Stimulated activated CD4-positive, alpha-beta T cell treated with anti-CD3 and anti-CD28 coated beads, TNF-alpha, amount 100 ng/mL, for 48 hours (primary cell): Measurements from ENCODE around the gene ADAMTS15.

Experiments used
- DNase-seq, 3 donors: peaks; one replicate each; pipeline ENCODE4 v3.0.0-alpha.2; 2020; ENCODE audit warnings: low read depth in 3 of 3

Gene ADAMTS15

GRCh38 chr11:130462101-130462885 is 13.8 kb downstream of the ADAMTS15 start:
- no peak for DNase-seq

GRCh38 chr11:130462931-130463330 is 14.5 kb downstream of the ADAMTS15 start:
- no peak for DNase-seq

- DNase-seq: no peak
Measured at GRCh38 chr11:130464291-130464812, 15.9 kb downstream of the ADAMTS15 start.

GRCh38 chr11:130465263-130465662 is 16.8 kb downstream of the ADAMTS15 start:
- no peak for DNase-seq

GRCh38 chr11:130467116-130467900 is 18.9 kb downstream of the ADAMTS15 start:
- DNase-seq: no peak

- DNase-seq: no peak
Measured at GRCh38 chr11:130469181-130469580, 20.7 kb downstream of the ADAMTS15 start.

- DNase-seq: no peak
Measured at GRCh38 chr11:130470832-130471706, 22.6 kb downstream of the ADAMTS15 start.

GRCh38 chr11:130471731-130472433 is 23.4 kb downstream of the ADAMTS15 start:
- DNase-seq: no peak

- DNase-seq: no peak
Measured at GRCh38 chr11:130472434-130472961, 24.1 kb downstream of the ADAMTS15 start.

- DNase-seq: no peak
Measured at GRCh38 chr11:130473056-130473794, 24.8 kb downstream of the ADAMTS15 start.

GRCh38 chr11:130473795-130474377 is 25.4 kb downstream of the ADAMTS15 start:
- no peak for DNase-seq

GRCh38 chr11:130474637-130475400 is 26.4 kb downstream of the ADAMTS15 start:
- no peak for DNase-seq

- DNase-seq: no peak
Measured at GRCh38 chr11:130475426-130476053, 27.1 kb downstream of the ADAMTS15 start.

GRCh38 chr11:130476200-130476921 is 27.9 kb downstream of the ADAMTS15 start:
- DNase-seq: no peak

- DNase-seq: no peak
Measured at GRCh38 chr11:130476922-130477491, 28.6 kb downstream of the ADAMTS15 start.

- DNase-seq: no peak
Measured at GRCh38 chr11:130477586-130478203, 29.2 kb downstream of the ADAMTS15 start.

- no peak for DNase-seq
Measured at GRCh38 chr11:130478204-130478701, 29.8 kb downstream of the ADAMTS15 start.
